ENCODE results near the gene MIF. TPM values are rescaled to one million over a fixed set of nuclear protein-coding genes. Genes with fewer than 3 reads are reported as not detected.

Gene MIF
- total and polyA plus RNA-seq, 2 of the 4 experiments (the other 2 are of a cell fraction), result 123 to 530 TPM

GRCh38 chr22:23878219-23878618, 16.0 kb upstream of the MIF start:
- Histone ChIP-seq H3K4me2 (ENCODE audit: low read depth, low read length) (no peak overlapping the region), H2AFZ (replicated peaks; ENCODE audit: low read length, poor library complexity) (no peak overlapping the region), H3K23ac (ENCODE audit: low read depth, low read length) (no peak overlapping the region), H3K9me3 (ENCODE audit: control insufficient read depth, insufficient read depth, low read length) (no peaks in the 10 kb centered on the region), H2BK120ac (ENCODE audit: low read depth, low read length) (no peak overlapping the region), H3K79me1 (ENCODE audit: low read depth in 1 of 2, low read length in 2 of 2) (no peaks in the 10 kb centered on the region), H2BK5ac (ENCODE audit: low read depth, low read length, poor library complexity, severe bottlenecking) (no peak overlapping the region), H3K27ac (ENCODE audit: insufficient read depth, low read length) (no peak overlapping the region), H4K20me1 (ENCODE audit: insufficient read depth, low read length) (no peaks in the 10 kb centered on the region), H3K36me3 (ENCODE audit: control insufficient read depth, insufficient read depth, low read length) (peaks cover 1% of the 10 kb centered on the region), H3K18ac (ENCODE audit: low read depth, low read length) (no peak overlapping the region), H3K14ac (replicated peaks; ENCODE audit: low read depth, low read length) (no peak overlapping the region), H4K8ac (ENCODE audit: low read depth in 2 of 2, low read length in 2 of 2) (no peak overlapping the region), H3K4me3 (ENCODE audit: insufficient read depth, low read depth, low read length) (no peak overlapping the region), H2BK15ac (ENCODE audit: low read depth, low read length) (no peak overlapping the region), H3K4ac (ENCODE audit: low read depth, low read length) (no peak overlapping the region), H4K5ac (ENCODE audit: low read depth, low read length) (no peak overlapping the region), H3K9ac (ENCODE audit: low read depth, low read length) (no peak overlapping the region), H3K9me1 (ENCODE audit: insufficient read depth, low read length) (peaks cover 8% of the 10 kb centered on the region; the same call in 1 of the 2 replicates), H3K27me3 (ENCODE audit: control insufficient read depth, insufficient read depth, low read length) (no peaks in the 10 kb centered on the region), H2AK5ac (ENCODE audit: low read depth, low read length) (no peak overlapping the region), H2BK20ac (ENCODE audit: low read depth, low read length) (no peak overlapping the region), H2AK9ac (replicated peaks; ENCODE audit: low read depth, low read length, poor library complexity) (no peak overlapping the region), H3K4me1 (ENCODE audit: control insufficient read depth, insufficient read depth, low read length) (no peaks in the 10 kb centered on the region), H3K56ac (ENCODE audit: extremely low read depth, insufficient read depth, low read length) (no peak overlapping the region), H4K91ac (ENCODE audit: insufficient read depth, low read depth, low read length) (no peak overlapping the region)
- dilution Hi-C loops (cut with HindIII; ENCODE audit: low sequenced_read_pairs, unreplicated experiment) (no loop called here), in situ Hi-C loops (cut with MboI; ENCODE audit: low sequenced_read_pairs) (loop anchor here (5.0 kb wide), 1 partner anchor 59 kb away; no protein-coding TSS in a partner anchor), intact Hi-C loops (cut with micrococcal nuclease) (no loop called here)
- TF ChIP-seq RCOR1 (IDR thresholded peaks at IDR 0.05; ENCODE audit: insufficient replicate concordance, low read length) (no peak), POLR2A (IDR thresholded peaks at IDR 0.05; ENCODE audit: low read depth, low read length) (no peak), SMC3 (IDR thresholded peaks at IDR 0.05; ENCODE audit: low read depth, low read length) (no peak)
- ChIA-PET POLR2A (ENCODE audit: unreplicated experiment) (no interaction called here), CTCF (no interaction called here)
- ATAC-seq (ENCODE audit: low read depth) (no peak), DNase-seq (no peak)
- no CpG with 5 or more reads among the region's 7 CpGs for WGBS, 2 experiments (ENCODE audit: extremely low coverage in 2 of 2, insufficient read length in 1 of 2)
- BruUV-seq (replicated peaks), result no TSS peak
